SKM-1 treated with dmso at 0.1 percent for 144 hours (cell line): ENCODE results near the gene TBC1D8.
A peak's percentile ranks its signal among the peaks of the same experiment; 100 is the strongest.

Source experiments
- DNase-seq: peaks from one replicate; lab custom pipeline; 2025; ENCODE audit not compliant: unreplicated experiment; lab: John Stamatoyannopoulos, UW

TBC1D8 gene

DNA sequence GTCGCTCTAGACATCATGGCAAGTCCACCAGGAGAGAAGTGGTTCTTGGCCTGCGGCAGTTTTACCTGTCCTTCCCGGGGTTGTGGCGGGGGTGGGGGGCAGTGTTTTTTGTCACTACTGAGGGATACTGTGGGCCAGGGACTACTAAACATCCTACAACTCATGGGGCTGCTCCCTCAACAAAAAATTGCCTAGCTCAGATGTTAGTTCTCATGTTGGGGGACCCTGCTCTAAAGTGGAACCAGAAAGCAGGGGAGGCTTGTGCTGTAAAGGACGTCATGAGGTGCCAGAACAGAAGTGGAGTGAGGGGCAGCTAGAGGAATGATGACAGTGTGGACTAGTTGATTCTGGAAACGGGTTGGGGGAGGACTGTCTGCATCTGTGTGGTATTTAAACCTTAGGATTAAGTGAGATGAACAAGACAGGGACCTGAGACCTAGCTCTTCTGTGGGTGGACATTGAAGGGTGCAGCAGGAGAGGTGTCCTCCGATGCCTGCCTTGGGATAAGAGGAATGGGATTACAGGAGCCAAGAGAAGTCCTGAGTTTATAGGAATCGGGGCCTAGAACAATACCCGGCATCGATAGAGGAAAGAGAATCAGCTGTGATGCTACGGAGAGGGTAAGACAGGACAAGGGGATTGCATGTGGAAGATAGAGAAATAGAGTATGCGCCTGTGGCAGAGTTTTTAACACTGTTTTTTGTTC lies 146.4 kb downstream of the TBC1D8 start:
- DNase-seq: no peak

DNA sequence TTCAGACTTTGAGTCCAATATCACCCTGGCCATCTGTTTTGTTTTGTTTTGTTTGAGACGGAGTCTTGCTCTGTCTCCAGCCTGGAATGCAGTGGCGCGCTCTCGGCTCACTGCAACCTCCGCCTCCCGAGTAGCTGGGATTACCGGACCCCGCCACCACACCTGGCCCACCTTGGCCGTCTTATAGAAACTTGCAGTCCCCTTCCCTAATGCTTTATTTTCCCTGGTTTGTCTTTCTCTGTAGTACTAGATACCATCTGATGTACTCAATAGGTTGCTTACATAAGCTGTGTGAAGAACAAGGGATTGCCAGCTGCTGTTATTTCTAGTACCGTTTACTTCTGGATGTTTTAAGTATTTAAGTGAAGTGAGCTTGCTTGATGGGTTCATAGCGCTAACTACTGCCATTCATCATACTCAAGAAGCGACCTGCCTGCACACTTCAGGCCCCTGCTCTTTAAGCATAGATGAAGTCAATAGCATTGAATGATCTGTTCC lies 147.9 kb downstream of the TBC1D8 start:
- DNase-seq: no peak

DNA sequence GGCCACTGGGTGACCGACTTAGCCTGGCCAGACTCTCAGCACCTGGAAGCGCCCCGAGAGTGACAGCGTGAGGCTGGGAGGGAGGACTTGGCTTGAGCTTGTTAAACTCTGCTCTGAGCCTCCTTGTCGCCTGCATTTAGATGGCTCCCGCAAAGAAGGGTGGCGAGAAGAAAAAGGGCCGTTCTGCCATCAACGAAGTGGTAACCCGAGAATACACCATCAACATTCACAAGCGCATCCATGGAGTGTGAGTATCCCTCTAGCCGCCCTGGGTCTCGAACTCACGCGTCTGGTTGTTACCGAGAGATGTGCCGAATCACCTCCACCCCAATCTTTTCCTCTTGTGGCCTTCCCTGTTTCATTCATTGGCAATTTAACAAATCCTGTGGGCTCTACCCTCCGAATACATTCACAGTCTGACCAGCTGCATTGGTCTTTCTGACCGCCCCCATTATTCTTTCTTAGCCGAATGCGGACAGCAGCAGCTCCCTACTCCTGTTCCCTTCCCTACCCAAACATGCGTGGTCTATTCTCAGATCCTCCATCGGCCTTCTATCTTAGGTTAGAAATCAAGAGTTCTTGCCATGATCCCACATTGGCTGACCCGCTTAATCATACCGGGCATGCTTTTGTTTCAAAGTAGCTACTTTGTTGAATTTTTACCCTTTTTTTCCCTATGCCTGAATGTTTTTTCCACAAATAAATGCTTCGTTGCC lies 148.5 kb downstream of the TBC1D8 start:
- DNase-seq: peak; percentile 20

DNA sequence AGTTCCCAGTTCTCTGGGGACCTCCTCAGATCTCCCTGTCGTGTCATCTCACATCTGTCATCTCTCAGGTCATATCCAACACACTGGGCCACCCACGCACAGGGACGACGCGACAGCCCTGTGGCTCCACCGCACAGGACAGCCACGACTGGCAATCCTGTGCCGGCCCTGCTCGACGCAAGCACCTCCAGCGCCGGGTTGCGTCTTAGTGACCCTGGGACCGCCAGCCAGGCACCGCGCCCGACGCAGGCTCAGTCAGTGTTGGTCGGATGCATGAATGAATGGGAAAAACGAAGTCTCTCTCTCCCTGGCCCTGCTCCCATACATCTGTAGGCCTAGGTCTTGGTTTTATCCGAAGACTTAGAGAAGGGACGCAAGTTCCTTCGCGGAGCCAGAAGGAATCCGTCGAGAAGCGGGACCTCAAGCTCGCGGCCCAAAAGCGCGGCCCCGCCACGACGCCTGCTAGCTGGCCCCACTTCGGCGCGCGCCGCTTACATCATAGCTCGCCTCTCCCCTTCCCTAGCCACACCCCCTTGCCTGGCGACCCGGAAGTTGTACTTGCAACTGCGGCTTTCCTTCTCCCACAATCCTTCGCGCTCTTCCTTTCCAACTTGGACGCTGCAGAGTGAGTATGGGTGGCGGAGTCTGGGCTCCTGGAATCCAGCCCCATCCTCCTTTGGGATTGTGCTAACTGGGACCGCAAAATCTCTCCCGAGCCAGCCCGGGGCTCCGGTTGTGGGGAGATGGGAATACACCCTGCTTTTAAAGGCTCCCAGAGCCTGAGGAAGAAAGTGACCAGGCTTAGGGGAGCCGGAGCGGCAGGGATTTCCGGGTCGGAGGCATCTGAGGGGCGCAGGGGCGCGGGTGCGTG lies 149.3 kb downstream of the TBC1D8 start, which contains the start of gene RPL31:
Gene RPL31, plus strand, starts transcription at position 599 of the 871 bp plus-strand sequence. CDS start 413 bp downstream, outside the sequence.
- peak; percentile 98 for DNase-seq

DNA sequence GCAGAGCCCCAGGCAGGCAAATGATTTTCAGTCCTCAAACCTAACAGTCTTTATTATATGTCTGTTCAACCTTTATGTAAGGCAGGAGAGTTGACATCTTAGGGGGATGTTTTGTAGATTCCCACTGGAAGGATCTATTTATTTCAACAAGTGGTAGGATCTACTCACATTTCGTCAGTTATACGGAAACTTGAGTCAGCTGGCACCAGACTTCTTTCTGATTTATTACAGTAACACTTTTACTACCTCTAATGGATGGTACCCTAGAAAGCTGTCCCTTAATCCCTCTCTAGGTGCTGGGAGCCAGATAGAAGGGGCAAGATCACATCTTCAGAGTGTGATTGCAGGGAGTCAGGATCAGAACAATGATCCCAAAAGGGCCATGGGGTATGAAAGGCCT lies 151.2 kb downstream of the TBC1D8 start:
- no peak for DNase-seq

DNA sequence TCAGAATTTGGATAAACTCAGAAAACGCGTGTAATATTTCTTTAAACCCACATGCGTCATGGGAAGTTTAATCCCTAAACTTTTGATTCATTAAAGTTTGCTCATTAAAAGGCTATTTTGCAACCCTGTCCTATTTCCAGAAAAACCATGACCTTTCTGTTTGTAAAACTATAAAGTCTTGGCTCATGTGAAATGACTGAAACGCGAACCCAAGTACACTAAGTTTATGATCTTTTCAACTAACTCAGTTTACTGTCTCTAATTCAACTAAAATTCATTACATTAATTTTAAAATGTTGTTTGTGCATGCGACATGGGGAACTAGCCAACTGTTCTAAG lies 153.0 kb downstream of the TBC1D8 start:
- DNase-seq: no peak

DNA sequence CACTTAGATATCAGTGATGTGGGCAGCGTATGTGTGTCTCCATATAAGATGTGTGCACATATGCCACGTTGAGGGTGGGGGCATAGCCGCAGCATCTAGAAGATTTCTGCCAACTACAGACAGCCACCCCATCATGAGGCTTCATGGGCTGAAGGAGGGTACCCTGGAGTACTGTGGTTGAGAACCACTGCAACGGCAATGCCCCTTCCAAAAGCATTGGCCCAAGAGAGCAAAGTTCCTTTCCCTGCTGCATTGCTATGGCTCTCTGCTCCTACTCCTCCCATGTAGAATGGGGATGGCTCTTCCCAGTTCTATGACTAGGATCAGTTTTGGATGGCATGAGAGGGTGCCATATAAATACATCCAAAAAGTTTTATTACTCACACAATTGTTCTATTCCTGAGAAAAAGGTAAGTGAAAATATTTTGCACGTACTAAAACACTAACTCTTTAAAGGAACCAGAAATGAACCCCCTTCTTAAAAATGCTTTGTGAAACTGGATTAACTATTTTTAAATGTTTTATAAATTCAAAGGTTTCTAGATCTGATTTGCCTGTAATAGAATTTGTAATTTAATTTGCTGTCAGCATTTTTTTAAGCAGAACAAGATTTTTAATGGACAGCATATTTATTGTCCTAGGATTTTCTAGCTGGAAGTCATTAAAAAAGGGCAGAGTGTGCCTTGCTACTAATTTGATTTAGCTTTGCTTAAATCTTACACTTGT lies 153.5 kb downstream of the TBC1D8 start:
- no peak for DNase-seq

DNA sequence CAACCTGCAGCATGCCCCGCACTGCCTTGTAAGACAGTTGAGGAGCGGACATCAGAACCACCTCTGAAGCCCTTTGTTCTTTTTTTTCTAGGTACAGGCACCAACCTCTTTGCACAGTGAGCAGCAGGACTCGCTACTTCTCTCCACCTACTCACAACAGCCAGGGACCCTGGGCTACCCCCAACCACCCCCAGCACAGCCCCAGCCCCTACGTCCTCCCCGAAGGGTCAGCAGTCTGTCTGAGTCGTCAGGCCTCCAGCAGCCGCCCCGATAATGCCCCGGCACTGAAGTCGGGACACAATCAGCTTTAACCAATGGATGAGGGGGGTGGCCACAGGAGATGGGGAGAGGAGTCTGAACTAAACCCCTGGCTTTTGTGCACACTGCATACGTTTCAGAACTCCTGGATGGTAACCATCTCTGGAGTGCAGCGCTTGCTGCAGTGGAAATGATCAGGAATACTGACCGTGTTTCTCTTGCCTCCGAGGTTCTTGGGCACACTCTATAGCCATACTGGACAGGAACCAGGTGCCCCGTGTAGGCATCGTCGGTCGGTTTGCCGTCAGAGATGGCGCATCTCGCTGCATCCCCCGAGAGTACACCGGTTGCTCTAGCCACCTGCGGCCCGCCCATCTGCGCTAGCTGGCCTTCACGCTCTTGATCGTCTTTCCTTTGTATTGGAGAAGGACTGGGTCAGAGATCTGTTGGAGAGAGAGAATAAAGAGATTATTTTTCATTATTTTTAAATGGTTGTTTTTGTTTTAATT lies 155.7 kb downstream of the TBC1D8 start:
- DNase-seq: no peak

DNA sequence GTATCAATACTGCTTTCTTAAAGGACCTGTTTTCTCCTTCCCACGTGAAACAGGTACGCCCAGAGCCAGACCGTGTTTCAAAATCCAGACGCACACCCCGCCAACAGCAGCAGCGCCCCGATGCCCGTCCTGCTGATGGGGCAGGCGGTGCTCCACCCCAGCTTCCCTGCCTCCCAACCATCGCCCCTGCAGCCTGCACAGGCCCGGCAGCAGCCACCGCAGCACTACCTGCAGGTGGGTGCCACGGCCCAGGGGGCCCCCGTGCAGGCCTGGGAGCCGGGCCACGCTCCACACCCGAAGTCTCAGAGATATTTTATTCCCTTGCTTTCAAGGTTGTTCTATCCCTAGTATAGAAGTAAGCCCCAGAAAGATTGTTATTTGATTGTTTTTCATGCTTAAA lies 157.9 kb downstream of the TBC1D8 start:
- no peak for DNase-seq

DNA sequence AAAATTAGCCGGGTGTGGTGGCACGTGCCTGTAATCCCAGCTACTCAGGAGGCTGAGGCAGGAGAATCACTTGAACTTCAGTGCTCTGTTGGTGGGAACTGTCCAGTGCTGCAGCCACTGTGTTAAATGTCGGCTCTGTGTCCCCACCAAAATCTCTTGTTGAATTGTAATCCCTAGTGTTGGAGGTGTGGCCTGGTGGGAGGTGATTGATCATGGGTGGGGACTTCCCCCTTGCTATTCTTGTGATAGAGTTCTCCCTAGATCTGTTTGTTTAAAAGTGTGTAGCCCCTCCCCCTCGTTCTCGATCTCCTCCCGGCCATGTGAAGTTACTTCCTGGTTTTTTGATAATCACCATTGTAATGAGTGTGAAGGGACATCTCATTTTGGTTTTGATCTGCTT lies 158.9 kb downstream of the TBC1D8 start:
- no peak for DNase-seq

DNA sequence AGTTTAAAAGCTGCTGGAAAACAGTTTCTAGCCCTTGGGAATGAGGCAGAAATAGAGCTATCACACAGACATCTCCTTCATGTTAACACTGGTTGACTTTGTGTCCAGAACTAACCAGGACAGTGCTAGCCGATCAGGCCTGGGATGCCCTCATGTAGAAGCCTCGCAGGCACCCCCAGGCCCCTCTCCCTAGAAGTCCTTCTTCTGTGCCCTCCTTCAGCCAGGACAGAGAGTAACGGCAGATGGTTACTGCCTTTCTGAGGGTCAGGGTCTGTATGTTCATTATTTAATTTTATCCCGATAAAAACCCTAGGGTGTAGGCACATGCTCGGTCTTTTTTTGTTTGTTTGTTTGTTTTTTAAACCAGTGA lies 159.8 kb downstream of the TBC1D8 start:
- DNase-seq: no peak

DNA sequence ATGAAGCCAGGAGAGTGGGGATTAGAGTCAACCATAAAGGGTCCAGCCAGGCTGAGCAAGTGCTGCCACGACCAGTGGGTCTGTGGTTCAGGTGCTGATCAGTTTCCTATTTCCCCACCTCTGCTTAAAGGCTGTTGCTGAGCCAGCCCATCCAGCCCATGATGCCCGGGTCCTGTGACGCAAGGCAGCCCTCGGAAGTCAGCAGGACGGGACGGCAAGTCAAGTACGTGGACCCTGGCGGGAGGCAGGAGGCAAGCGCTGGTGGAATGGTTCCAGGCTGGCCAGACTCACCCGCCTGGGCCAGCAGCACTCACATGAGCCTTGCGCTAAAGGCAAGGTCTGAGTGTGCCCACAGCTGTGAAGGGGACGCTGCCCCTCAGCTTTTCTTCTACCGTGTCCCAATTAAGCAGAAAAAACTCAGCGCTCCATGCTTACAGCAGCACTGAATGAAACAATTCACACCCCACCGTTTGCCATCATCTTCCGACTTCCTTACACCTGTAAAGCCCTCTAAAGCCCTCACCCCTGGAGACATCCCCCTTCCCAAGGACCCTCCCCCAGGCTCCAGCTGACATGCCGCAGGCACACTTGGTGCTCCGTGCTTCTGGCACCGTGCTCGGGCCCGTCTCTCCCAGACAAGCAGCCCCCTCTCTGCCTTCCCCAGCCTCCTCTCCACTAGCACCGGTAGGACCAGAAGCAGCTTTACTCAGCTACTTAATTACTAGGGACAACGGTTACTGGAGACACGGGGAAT lies 160.4 kb downstream of the TBC1D8 start:
- DNase-seq: no peak

DNA sequence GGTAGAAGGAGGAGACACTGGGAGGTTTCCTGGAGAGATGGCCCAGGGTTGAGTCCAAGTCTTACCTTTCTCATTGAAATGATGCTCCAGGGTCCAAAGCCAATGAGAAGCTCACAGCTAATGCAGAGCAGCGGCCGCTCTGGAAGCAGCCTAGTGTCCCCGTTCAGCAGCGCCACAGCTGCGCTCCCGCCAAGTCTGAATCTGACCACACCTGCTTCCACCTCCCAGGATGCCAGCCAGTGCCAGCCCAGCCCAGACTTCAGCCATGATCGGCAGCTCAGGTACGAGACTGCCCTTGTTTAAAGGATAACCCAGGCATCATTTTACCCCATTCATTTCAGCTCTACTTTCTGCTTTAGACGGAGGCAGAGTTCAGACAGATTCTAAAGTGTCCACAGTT lies 161.0 kb downstream of the TBC1D8 start:
- DNase-seq: no peak

DNA sequence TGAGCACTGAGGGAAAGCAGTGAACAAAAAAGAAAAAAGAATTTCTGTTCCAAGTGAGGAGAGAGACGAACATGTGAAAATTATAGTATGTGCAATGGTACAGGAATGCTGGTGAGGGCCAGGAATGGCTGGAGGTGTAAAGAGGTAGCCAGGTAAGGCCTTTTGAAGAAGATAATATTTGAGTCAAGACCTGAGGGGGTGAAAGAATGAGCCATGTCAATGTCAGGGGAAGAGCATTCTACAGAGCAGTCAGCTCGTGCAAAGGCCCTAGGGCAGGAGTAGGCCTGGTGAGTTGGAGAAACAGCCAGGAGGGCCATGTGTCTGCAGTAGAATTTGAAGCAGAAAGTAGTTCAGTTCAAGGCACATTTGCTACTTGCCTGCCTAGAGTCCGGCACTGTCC lies 161.5 kb downstream of the TBC1D8 start:
- DNase-seq: no peak

DNA sequence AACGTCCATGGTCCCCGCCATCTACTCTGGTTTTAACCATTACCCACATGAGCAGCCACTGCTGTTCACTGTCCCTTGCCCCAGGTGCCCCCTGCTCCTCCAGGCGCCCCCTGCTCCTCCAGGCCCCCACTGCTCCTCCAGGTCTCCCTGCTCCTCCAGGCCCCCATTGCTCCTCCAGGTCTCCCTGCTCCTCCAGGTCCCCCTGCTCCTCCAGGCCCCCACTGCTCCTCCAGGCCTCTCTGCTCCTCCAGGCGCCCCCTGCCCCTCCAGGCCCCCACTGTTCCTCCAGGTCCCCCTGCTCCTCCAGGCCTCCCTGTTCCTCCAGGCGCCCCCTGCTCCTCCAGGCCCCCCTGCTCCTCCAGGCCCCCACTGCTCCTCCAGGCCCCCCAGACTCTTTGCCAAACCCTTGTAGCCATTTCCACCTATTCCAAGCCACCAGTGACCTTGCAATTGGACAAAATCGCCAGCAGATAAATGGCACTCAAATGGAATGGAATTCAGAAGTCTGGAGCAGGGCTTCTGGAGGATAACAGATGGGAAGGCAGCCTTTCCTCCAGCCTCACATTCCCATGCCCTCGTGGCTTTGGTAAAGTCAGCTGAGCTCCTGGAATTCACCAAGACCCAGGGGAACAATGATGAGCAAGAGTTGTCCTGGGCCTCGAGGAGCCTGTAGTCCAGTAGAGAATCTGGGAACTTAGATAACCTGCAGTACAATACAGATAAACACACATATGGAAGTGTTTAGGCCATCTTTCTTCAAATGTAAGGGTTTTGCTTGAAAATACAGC lies 162.4 kb downstream of the TBC1D8 start:
- no peak for DNase-seq

DNA sequence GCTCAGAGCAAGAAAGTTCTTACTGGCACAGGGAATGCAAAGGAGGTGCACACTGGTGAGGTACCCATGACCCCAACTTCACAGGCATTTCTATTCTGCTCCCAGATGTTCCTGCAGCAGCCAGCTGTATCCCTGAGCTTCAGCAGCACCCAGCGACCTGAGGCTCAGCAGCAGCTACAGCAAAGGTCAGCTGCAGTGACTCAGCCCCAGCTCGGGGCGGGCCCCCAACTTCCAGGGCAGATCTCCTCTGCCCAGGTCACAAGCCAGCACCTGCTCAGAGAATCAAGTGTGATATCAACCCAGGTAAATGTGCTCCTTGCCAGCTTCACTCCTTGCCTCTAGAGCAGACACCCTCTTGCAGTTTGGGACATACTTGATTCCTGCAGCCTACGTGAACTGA lies 163.2 kb downstream of the TBC1D8 start:
- DNase-seq: no peak

DNA sequence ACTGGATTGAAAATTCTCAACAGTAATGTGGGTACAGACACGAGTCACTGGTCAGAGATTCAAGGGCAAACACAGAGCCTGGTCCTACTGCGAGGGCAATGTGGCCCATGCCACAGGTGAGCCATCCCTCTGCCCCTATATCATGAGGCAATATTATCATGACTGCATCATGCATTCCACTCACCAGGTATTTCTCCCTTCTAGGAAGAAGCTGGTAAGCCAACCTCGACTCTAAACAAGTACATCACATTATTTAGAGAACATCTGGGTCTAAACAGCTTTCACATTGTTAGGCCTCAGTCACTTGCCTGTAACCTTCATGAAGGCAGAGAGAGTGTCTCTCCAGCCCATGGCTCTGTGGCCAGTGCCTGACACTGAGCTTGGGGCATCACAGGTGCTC lies 163.6 kb downstream of the TBC1D8 start:
- DNase-seq: no peak

DNA sequence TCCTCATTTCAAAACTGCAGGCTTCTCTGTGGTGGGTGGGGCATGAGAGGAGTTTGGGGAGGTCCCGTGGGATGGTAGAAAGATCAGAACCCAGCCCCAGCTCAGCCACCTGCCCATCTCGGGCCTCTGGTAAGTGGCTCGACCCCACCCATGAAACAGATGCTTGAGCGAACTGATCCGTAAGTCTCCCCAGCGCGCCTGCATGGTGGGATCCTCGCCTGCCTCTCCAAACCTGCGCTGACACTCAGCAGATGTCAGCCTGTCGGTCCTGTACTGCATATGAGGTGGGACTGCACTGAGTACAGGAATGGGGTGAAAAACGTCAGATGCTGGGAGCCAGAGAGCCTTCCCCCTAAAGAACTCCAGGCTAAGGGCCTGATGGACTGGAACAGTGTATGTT lies 165.0 kb downstream of the TBC1D8 start:
- no peak for DNase-seq

DNA sequence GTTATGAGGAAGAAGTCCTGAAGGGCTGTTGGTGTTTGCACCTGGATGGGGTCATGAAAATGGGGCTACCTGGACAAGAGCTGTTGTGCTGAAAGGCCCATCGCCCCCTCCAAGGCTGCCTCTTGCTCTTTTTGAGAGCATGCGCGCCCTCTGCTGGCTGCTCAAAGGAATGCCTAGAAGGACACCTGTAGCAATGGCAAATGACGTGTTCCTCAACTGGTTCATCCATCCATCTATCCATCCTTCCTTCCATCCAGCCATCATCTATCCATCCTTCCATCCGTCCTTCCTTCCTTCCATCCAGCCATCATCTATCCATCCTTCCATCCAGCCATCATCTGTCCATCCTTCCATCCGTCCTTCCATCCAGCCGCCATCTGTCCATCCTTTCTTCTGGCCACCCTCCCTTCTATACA lies 166.3 kb downstream of the TBC1D8 start:
- peak; percentile 58 for DNase-seq
